GM12801 (cell line): ENCODE measurements around the gene C1orf21.

ENCODE experiments used
- TF ChIP-seq, protein P1 (sequence below): IDR thresholded peaks from one replicate; pipeline ENCODE4 v1.5.1; 2011; ENCODE audit warnings: control low read depth; ENCODE audit not compliant: insufficient read length; ENCODE audit errors: extremely low read depth

The C1orf21 gene

DNA sequence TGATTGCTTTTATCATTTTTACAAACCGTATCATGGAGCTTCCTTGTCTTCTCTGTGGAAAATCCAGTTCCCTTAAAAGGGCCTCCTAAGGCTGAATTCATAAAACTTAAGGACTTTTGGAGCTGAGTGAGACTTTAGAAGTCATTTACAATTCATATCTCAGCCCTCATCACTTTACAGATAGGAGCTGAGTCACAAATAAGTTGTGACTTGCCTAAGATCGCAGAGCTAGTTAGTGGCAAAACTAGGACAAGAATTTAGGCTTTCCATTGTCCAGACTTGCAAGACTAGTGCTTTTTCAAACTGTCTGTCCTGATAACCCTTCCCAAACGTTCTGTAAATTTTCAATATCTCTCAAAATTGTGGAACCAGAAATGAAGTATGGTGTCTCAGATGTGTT is 37.3 kb downstream of the C1orf21 start:
- TF ChIP-seq, protein P1, sequence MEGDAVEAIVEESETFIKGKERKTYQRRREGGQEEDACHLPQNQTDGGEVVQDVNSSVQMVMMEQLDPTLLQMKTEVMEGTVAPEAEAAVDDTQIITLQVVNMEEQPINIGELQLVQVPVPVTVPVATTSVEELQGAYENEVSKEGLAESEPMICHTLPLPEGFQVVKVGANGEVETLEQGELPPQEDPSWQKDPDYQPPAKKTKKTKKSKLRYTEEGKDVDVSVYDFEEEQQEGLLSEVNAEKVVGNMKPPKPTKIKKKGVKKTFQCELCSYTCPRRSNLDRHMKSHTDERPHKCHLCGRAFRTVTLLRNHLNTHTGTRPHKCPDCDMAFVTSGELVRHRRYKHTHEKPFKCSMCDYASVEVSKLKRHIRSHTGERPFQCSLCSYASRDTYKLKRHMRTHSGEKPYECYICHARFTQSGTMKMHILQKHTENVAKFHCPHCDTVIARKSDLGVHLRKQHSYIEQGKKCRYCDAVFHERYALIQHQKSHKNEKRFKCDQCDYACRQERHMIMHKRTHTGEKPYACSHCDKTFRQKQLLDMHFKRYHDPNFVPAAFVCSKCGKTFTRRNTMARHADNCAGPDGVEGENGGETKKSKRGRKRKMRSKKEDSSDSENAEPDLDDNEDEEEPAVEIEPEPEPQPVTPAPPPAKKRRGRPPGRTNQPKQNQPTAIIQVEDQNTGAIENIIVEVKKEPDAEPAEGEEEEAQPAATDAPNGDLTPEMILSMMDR: no peak

DNA sequence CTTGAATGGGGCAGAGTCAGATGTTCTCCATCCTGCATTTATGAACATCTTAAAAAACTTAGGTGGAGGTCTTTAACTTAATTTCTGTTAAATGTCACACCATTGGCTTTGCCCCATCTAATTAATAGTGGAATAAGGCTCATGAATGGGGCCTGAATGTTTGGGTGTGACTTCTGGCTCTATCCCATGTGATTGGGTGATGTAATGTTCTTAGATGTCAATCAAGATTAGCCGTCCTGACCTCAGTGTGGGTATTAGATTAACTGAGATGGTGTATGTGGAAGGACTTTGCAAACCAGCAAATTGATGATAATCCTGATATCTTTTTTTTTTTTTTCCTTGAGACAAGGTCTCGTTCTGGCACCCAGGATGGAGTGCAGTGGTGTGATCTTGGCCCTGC is 38.1 kb downstream of the C1orf21 start:
- TF ChIP-seq, protein P1: no peak

DNA sequence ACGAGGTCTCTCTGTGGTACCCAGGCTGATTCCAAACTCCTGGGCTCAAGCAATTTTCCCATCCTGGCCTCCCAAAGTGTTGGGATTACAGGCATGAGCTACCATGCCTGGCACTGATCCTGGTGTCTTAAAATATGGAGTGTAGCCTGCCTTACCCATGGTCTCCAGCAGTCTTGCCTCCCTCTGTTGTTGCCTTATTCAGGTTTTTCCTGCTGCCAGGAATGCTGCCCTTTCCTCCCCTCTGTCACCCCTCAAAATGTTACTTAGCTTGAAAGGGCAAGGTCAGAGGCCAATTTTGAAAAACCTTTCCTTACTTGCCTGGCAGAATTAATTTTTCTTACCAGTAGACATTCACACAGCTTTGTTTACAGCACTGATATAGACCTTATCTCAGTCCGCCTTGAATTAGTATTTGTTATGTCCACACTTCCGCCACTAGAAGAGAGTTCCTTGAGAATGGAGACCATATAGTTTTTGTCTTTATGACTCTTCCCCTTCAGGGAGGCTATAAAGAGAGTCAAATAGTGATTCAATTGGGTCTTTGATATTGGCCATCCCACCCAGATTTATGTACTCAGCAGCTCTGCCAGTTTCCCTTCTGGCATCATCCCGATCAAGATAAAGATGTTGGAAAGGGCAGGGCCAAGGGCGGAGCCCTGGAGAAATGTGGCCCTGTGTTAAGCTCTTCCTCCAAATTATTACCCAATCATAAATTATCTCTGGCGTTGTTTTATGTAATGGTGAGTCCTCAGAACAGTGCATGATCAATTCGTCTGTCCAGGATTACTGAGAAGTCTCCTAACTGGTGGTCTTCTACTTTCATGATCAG is 38.8 kb downstream of the C1orf21 start:
- TF ChIP-seq, protein P1: no peak

DNA sequence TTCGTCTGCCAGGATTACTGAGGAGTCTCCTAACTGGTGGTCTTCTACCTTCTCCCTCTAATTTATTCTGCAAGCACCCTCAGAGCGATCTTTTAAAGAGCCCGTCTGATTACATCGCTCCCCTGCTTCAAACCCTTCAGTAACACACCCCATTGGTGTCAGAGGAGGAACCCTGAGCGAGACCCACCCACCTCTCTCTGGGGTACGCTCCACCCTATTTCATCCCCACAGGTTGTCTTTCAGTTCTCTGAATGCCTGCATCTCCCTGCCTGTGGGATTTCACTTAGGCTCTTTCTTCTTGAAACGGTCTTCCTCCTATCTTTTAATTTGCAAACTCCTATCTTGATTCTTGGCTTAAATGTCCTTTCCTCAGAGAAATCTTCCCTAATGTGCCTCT is 39.4 kb downstream of the C1orf21 start:
- TF ChIP-seq, protein P1: no peak

DNA sequence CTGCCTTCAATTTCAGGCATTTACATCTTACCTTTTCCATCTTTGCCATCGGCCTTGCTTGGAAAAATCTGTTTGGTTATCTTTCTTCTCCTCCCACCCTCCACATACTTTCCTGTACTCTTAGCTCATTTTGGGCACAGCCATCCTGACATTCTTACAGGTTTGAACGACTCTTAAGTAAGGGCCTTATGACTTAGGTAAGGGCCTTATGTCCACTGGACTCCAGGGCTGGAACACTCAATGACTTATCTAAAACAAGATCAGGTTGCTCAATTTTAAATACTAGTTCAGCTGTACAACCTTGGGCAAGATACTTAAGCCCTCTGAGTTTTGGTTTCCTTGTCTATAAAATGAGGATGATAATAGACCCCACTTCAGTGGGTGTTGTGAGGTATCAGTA is 40.9 kb downstream of the C1orf21 start:
- TF ChIP-seq, protein P1: no peak

DNA sequence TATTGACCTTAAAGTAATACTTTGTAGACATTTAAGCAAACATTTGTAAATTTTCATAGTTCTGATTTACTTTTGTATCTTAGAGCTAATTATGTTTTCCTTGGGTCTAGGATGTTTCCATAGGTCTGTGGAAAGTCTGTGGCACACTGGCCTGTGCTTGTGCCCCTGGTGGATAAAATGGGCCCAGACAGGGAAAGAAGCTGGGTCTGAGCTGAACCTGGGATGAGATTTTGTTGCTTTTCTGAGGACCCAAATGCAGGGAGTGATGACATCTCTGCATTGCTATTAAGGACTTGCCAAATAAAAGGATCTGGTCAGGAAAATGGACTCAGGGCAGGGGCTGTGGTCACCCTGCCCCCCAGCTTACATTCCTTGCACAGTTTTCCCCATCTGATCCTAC is 41.8 kb downstream of the C1orf21 start:
- TF ChIP-seq, protein P1: no peak

DNA sequence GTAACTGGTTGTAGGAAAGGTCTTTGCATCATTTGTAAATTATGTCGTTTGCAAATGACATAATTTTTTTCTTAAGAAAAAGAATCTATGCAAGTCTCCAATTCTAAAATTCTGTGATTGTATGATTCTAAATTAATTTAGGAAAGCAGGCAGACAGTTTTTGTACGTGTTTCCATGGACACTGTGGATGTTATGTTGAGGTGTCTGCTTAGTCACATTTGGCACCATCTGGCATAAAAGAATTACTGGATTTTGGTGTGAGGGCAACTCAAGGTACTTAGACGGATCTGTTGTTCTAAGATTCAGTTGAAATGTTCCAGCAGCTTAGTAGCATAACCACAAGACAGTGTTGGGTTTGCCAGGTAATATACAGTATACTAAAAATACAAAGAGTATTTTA is 42.5 kb downstream of the C1orf21 start:
- TF ChIP-seq, protein P1: no peak
